Measurements from ENCODE around the gene DAB2IP.
"Not testable (repeated sequence)": the region's sequence is repeated elsewhere in the genome, so short reads cannot be mapped to it uniquely, and the experiment has no call there.

DAB2IP gene

DNA sequence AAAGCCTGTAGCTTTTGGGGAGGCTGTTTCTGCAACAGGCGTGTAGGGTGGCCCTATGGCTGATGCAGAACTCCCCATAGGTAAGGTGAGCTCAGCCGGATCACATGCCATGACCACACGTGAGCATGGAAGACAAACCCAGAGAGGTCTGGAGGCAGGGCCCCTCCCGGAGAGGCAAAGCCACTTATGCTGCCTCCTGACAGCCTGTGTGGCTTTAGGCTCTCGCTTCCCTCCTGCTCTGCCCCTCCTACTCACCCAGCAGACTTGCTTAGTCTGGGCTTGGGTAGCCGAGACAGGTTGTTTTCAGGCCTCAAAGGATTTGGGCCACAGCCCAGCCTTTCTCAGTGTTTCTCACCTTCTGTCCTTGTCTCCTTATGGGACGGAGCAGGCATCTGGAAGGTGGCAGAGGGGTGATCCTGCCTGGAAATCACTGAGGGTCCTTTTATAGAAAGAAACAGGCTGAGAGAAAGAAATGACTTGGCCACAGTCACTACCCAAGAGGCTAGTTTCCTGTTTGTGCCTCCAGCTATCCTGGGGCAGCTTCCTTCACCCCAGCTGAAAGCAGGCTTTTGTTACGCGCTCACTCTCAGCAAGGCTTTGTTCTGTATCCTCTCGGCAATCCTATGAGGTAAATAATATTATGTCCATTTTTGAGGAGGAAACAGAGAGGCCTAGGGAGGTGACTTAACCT lies 89.9 kb downstream of the DAB2IP start:
- DNase-seq (ENCODE audit: extremely low read depth in 1 of 2, low read depth in 1 of 2): no peak

GRCh38 chr9:121741919-121742283 lies 90.5 kb downstream of the DAB2IP start:
- DNase-seq (ENCODE audit: extremely low read depth in 1 of 2, low read depth in 1 of 2): not testable (repeated sequence)

DNA sequence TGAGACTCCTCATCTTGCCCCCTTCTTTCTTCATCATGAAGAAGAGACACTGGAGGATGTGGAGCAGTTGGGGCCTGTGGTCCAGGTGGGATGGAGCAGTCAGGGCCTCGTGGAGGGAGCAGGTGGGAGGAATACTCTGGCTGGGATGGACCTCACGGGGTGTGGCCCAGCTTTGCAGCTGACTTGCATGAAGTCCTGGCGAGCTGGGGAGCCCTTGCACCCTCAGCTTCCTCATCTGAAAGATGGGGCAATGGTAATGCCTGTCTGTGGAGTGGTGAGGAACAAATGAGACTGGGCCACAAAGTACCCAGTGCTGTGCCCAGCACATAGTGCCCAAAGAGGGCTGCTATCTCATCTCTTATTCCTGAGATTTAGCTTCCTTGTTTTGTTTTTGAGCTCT lies 91.5 kb downstream of the DAB2IP start:
- no peak for DNase-seq (ENCODE audit: extremely low read depth in 1 of 2, low read depth in 1 of 2)

DNA sequence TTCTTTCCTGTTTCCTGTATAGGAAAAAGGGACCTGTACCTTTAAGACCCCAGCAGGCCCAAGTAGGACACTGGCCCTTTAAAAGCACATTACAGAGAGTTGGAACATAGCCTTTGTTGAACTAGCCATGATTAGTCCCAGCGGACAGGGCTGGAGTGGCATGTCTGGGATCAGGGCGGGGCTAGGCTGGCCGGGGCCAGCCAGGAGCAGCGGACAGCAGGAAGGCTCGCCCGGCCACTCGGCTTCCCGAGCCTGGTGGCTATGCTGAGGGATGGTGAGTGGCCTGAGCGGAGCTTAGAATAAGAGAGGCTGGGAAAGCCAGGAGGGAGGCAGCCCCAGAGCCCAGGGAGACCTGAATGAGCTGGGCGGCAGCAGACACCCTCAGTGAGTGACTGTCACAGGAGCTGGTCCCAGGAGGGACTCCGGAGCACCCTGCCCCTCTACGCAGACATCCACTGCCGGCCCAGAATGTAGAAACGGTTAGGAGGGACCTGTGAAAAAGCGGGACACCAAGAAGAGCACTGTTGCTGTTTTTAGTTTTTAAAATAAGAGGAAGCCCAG lies 92.1 kb downstream of the DAB2IP start:
- DNase-seq (ENCODE audit: extremely low read depth in 1 of 2, low read depth in 1 of 2): no peak

GRCh38 chr9:121744002-121744686 lies 92.7 kb downstream of the DAB2IP start:
- no peak for DNase-seq (ENCODE audit: extremely low read depth in 1 of 2, low read depth in 1 of 2)

GRCh38 chr9:121744687-121745395 lies 93.4 kb downstream of the DAB2IP start:
- DNase-seq (ENCODE audit: extremely low read depth in 1 of 2, low read depth in 1 of 2): no peak

GRCh38 chr9:121745396-121745695 lies 93.9 kb downstream of the DAB2IP start:
- no peak for DNase-seq (ENCODE audit: extremely low read depth in 1 of 2, low read depth in 1 of 2)

DNA sequence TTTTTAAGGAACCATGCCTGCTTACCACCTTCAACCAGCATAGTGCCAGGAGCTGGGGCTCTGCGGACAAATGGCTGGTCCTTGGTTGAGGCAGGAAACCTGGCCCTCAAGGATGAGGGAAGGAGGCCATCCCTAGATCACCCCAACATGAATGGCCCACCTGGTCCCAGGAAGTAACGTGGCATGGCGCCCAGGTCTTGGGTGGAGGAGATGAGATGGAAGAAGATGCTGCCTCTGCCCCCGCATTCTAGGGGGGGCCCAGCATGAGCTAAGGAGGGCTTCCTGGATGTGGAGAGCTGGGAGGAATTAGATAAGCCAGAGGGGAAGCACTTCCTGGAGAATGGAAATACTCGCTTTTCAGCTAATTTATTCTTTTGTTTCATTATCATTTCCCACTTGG lies 95.0 kb downstream of the DAB2IP start:
- no peak for DNase-seq (ENCODE audit: extremely low read depth in 1 of 2, low read depth in 1 of 2)

DNA sequence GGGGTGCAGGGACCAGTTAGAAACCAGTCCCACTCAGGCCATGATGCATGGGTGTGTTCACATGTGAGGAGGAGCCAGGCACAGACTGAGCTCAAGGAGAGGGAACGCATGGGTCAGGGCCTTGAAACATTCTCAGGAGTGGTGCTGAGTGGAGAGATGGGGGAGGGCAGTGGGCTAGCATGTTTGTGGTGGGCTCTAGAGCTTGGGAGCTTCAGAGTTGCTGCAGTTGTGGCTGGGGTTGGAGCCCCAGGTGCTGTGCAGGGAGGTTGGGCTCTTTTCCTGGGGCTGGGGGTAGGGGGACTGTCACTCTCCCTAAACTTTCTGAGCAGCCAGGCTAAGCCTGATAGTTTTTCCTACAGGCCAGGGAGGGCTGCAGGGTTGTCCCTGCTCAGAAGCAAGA lies 95.4 kb downstream of the DAB2IP start:
- no peak for DNase-seq (ENCODE audit: extremely low read depth in 1 of 2, low read depth in 1 of 2)

- DNase-seq (ENCODE audit: extremely low read depth in 1 of 2, low read depth in 1 of 2): no peak
Observed at GRCh38 chr9:121748074-121748473, 96.6 kb downstream of the DAB2IP start.

DNA sequence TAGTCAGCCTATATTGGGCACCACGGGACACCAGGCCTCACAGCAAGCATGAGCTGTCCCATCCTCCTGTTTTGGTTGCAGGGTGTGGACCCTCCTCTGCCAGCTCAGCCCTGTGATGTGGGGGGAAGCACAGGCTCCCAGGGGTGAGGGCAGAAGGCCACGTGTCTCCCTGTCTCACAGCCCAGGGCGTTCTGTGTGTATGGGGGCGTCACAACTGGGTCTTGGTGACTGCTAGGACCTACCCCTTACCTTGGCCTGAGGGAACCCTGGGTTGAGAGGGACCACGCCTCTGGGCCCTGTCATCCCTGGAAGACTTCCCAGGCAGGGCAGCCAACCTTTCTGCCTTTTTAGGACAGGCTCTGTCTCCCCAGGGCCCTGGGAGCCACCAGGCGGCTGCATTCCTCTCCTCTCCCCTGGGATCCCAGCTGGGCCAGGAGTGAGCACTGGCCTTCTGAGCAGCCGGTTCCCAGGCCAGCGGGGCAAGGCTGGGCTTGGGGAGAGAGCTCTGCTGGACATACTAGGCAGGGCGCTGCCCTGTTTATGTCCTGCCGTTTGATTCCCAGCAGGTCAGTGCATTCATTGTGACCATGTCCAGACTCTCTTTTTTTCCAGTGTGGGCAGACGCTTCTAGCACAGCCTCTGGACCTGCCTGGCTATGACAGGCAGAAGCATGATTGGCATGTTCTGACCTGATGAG lies 97.4 kb downstream of the DAB2IP start:
- no peak for DNase-seq (ENCODE audit: extremely low read depth in 1 of 2, low read depth in 1 of 2)

GRCh38 chr9:121749614-121750013 lies 98.2 kb downstream of the DAB2IP start:
- no peak for DNase-seq (ENCODE audit: extremely low read depth in 1 of 2, low read depth in 1 of 2)

GRCh38 chr9:121750259-121750714 lies 98.9 kb downstream of the DAB2IP start:
- DNase-seq (ENCODE audit: extremely low read depth in 1 of 2, low read depth in 1 of 2): no peak

GRCh38 chr9:121750715-121751623 lies 99.5 kb downstream of the DAB2IP start:
- DNase-seq (ENCODE audit: extremely low read depth in 1 of 2, low read depth in 1 of 2): no peak

GRCh38 chr9:121751686-121752445 lies 100.4 kb downstream of the DAB2IP start:
- no peak for DNase-seq (ENCODE audit: extremely low read depth in 1 of 2, low read depth in 1 of 2)

DNA sequence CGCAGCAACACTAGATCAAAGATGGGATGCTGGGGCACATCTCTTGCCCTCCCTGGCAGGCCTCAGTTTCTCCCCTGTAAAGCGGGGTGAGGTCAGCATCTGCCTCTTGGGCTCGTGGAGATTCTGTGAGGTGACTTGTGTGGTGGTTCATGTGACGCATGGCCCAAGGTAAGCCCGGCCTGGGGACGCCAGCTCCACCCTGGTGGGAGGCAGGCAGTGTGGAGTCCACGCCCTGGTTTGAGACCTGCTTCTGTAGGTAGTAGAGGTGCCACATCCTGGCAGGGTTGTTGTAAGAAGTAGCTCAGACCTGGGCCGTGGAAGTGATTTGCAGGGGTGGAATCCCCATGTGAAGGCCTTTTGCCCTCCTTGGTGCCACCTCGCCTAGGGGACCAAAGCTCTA lies 101.5 kb downstream of the DAB2IP start:
- no peak for DNase-seq (ENCODE audit: extremely low read depth in 1 of 2, low read depth in 1 of 2)

GRCh38 chr9:121753802-121754654 lies 102.6 kb downstream of the DAB2IP start:
- DNase-seq (ENCODE audit: extremely low read depth in 1 of 2, low read depth in 1 of 2): no peak

DNA sequence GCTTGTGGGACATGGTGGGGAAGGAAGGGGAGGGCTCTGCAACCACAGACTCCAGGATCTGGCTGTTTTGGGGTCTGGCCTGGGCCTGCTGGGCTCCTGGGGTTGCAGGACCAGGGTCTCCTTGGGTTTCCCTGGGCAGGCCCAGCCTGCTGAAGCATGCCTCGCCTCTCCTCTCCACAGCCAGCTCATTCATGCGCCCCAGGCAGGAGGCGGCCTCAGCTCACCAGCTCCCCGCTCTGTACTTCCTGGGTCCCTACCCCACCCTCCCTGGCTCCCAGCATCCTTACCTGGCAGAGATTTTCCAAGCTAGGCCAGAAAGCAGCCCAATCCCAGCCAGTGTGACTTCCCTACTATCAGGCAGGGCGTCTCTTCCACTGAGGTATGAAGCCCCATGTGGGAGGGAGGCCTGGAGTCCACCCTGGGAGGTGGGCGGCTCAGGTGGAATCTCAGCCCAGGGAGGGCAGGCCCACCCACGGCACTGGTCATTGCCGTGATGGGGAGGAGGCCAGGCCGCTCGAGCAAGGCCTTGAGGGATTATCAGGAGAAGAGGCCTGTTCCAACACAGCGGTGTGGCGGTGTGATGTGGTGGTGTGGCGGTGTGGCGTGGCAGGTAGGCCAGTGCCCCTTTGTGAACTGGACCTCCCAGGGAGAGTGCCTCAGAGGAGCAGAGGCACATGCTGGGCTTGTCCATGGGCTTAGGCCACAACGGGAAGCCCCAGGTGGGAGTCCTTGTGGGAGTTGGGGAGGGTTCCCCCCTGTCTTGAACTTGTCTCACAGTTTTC lies 103.4 kb downstream of the DAB2IP start:
- no peak for DNase-seq (ENCODE audit: extremely low read depth in 1 of 2, low read depth in 1 of 2)
